Retinal pigment epithelial cell (primary cell): ENCODE results near the gene MYRFL.

ENCODE experiments used
- DNase-seq: peaks from one replicate; pipeline ENCODE4 v3.0.0-alpha.2; 2010; ENCODE audit warnings: low read depth
- H3K4me3 ChIP-seq: 2 replicates; pipeline ENCODE4 v1.5.1; 2011; ENCODE audit warnings: mild to moderate bottlenecking, low read length, control low read depth, moderate library complexity
- CTCF ChIP-seq: conservative IDR thresholded peaks from 2 replicates; pipeline ENCODE4 v1.5.1; 2011; ENCODE audit warnings: low read depth, low read length, control low read depth, inconsistent platforms

Gene MYRFL

GRCh38 chr12:70002912-70003255 is 177.9 kb downstream of the MYRFL start:
- no peak for TF ChIP-seq CTCF
- no peak overlapping the region for H3K4me3 ChIP-seq

GRCh38 chr12:70005864-70006618 is 181.0 kb downstream of the MYRFL start:
- no peak overlapping the region for H3K4me3 ChIP-seq
- no peak for TF ChIP-seq CTCF
- DNase-seq: no peak

More at GRCh38 chr12:70002912-70003255, 177.9 kb downstream of the MYRFL start:
- no peak for DNase-seq

GRCh38 chr12:70006619-70006973 is 181.6 kb downstream of the MYRFL start:
- no peak overlapping the region for H3K4me3 ChIP-seq
- no peak for DNase-seq
- no peak for TF ChIP-seq CTCF

GRCh38 chr12:70007687-70008086 is 182.7 kb downstream of the MYRFL start:
- no peak for DNase-seq
- no peak overlapping the region for H3K4me3 ChIP-seq
- TF ChIP-seq CTCF: no peak
